HG02981 (cell line): ENCODE measurements around the gene CNN2.
"Not testable (repeated sequence)": the region's sequence is repeated elsewhere in the genome, so short reads cannot be mapped to it uniquely, and the experiment has no call there.

Experiments
- ATAC-seq: cut with Tn5 transposase; IDR thresholded peaks from one replicate; pipeline ENCODE4 v1.9.1; 2021; ENCODE audit warnings: mild to moderate bottlenecking, moderate library complexity; ENCODE audit not compliant: unreplicated experiment

The CNN2 gene

DNA sequence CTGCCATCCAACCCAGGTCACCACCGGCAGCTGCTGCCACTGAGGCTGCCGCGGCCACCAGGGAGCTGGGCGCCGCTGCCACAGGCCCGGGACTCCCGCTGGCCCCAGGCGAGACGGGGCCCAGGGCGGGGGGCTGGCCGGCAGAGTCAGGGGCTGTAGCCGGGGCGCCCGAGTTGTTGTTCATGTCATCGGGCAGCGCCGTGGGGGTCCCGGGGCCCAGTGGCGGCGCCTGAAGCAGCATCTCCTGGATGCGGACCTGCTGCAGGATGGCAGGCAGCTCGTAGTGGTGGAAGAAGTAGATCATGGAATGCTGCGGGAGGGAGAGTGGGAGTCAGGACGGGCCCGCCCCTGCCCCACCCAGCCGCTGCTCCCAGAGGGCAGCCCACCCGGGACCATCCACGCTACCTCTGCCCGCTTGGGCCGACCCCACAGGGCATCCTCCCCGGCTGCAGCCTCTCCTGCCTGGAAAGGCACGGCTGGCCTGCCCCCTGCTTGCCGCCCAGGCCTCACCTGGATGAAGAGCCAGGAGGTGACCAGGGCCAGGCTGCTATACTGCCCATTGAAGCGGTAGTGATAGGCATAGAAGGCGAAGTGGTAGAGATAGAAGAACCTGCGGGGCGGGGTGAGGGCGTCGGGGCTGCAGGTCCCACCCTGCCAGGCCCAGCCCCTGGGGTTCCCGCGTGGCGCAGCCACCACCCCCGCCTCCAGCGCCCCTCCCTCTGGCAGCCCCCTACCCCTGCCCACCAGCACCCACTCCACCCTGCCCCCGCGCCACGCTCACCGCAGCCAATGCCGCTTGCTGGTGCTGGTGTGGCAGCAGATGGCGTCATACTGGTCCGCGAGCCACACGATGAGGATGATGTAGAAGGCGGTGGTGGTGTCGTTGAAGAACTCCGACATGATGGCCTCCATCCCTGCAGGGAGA, 15.6 kb upstream of the CNN2 start:
- ATAC-seq = no peak

DNA sequence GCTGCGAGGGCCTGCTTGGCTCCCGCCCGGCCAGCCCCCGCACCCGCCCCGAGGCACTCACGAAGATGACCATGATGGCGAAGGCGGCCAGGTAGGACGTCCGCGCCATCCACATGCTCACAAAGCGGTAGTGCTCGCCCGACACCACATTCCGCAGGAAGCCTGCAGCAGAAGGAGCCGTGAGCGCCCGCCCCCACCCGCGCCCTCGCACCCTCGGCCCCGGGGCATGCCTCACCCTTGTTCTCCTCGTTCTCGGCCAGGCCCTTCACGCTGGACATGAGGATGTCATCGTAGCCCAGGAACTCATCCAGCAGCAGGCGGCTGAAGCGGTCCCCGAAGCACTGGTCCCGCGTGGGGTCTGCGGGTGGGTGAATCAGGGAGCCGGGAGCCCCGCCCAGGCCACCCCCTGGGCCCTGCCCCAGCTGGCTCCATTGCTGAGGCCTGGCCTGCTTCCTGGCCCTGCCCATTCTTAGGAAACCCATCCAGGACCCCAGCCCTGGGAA, 14.5 kb upstream of the CNN2 start:
- no peak for ATAC-seq

DNA sequence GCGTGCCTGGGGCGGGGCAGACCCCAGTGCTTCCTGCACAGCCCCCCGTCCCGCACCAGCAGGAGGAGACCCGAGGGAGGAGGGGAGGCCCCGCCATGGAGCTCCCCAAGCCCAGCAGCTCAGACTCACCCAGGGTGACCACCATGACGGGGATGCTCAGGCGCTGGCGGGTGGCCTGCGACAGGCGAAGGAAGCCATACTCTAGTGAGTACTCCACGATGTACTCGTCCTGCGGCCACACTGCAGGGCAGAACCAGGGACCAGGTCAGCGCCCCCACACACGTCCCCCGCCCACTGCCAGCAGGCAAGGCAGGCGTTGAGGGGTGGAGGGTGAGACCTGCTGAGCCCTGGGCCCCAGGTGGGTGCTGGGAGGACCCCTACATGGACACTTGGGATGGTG, 14.1 kb upstream of the CNN2 start:
- ATAC-seq = no peak

DNA sequence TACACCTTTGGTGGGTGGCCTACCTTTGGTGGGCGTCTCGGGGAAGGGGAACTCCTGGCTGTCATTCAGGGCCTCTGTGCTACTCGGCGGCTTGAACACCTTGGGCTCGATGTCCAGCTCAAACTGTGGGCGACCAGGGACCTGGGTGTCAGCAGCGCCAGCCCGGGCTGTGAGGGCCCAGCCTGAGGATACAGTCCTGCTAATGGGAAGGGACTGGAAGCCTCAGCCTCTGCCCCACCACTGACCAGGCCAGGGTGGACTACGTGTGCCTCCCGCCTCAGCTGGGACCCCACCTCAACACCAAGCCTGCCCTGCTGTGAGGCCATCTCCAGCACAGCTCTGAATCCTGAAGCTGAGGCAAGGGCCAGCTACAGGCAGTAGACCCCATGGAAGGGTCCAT, 13.2 kb upstream of the CNN2 start:
- ATAC-seq = no peak

DNA sequence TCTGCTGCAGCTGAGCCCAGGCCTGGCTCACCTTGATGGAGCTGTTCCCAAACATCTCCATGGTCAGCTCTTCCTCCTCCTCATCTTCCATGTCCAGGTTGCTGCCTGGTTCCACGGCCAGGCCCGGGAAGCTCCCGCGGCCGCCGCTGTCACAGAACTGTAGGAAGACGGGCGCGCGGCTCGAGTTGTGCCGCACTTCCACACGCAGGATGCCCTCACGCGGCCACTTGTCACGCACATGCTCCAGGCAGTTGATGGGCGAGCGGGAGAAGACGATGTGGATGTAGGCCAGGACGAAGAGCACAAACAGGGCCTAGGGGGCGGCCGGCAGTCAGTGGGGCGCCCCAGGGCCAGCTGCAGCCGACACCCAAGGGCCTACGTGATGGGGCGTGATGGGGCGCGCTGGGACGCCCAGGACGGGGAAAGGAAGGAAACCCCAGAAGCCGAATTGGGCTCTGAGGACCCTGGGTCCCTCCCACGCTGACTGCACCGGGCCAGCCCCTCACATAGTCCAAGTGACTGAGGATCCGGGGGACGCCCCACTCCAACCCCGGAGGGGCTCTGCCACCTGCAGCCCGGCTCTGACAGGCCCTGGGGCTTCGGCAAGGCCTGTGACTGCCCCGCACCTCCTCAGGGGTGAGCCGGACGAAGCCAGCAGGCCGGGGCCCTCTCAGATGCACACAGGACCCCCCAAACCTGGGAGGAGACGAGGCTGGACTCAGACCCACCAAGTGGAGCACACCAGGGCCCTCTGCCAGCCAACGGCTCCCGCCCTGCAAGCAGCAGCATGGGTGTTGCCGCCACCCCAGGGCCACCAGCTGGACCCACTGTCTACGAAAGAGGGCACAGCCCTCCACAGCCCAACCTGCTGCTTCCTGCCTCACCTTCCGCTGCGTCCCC, 12.0 kb upstream of the CNN2 start:
- no peak for ATAC-seq

DNA sequence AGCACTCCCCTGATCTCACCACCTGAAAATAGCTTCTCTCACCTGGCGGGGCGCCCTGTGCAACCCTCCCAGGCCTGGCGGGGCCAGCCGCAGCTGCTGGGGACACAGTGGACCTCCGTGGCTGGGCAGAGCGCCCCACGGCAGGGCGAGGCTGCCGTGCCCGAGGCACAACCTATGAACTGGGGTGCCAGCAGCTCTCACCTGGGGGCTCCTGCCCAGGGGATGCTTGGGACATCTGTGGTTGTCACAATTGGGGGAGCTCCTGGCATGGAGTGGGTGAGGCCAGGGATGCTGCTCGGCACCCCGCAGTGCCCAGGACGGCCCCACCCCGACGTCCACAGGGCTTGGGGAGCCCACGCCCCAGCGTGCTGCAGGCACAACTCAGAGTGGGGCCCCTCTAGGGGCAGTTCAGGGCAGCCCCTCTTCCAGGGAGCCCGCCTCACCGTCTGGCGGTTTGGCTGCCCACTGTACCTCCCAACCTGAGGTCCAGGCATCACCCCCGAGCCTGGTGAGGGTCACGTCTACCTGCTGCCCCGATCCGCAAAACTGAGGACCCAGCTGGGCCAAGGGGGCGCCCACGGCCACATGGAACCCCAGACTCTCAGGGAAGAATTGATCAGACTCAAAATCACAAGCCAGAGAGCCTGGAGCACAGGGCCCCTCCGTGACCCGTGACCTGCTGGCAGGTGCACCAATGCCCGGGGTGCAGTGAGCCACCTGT, 11.2 kb upstream of the CNN2 start:
- no peak for ATAC-seq

DNA sequence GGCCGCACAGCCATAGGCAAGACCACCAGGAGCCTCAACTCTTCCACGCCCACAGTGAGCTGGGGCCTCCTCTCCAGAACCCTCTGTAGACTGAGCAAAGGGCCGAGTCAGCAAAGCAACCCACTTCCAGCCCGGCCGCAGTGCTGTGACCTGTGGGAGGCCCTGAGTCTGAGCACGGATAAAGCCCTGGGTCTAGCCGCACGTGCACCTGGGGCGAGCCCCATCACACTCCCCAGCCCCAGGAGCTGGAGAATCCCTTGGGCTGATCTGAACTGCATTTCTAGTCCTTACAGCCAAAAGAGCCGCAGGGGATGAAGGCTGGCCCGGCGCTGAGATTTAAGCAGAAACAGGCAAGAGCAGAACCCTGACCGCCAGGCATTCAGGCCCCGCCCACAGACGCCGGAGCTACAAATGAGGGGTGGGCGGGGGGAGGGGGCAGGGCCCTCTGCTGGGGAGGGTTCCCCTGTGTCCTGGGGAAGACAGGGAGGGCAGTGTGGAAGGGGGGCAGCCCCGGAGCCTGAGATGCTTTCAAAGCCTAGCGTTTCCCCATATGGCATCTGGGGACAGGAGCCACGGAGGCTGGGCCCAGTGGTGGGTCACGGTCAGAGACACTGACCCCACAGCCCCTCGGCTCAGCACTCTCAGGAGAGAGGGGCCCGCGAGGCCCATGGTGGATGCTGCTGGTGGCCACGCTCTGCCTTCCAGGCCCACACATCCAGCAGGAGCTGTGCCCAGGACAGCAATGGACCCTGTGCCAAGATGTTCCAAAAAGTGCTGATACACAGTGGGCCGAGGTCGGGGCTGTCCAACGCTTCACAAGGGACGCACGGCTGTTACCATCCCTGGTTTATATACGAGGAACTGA, 10.4 kb upstream of the CNN2 start:
- no peak for ATAC-seq

DNA sequence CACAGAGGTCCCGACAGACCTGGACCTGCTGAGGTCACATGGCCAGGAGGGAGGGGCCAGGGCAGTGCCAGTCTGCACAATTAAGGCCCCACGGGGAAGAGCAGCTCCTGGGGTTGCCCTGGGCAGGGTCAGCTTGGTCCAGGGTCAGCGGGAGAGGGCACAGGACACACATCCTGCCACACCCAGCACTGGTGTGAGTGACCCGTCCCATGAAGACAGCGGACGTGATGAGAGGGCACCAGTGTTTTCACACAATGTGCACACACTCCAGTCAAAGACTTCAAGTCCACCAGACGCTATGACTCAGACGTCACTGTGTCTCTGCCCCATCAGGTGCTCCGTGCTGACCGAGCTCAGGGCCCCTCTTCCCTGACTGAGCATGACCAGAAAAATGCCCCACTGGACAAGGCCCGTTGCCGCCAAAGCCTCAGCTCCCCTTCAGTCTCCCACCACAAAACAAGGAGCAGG, 9.7 kb upstream of the CNN2 start:
- no peak for ATAC-seq

DNA sequence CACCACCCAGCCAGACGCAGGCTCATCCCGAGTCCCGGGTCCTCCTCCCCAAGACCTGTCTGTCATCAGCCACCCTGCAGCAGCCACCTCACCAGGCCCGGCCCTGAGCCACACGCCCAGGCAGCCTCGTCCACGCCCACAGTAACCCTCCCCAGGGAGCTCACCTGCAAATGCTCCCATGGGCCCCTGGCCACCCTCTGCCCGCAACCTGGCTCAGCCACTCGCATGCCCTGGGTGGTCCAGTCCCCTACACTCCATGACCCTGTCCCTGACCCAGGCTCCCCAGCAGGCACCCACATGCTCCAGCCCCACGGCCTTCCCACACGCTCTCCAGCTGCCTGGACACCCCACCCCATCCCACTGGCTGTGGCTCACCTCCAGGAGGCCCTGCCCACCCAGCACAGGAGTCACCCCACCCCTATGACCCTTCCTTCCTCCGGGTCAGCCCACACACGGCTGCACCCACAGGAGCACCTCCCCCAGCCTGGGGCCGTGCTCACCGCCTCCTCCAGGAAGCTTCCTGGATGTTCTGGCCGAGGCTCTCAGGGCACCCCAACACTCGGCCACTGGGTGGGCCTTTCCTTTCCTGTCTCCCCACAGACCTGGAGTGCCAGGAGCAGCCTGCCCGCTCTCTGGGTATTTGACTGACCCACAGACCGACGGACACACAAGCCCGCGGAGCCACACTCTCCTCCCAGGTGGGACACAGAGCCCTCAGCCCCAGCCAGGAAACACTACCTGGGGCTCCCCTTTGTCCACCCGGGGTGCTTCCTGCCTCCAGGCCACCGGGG, 9.1 kb upstream of the CNN2 start:
- ATAC-seq = no peak

DNA sequence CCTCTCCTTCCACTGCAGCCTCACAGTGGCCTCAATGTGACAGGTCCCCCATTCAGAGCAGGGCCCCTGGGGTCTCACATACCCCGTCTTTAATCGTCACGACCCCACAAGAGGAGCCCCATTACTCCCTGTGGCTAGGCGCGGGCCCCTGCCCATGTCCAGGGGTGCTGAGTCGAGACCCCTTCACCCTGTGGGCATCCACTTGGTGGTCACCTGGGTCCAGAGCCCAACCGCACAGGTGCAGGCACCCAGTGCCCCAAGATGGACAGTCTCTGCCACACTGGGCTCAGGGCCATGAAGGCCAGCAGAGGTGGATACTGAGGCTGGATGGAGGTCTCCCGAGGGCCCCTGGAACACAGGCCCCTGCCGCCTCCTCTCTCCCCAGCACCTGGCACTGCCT, 8.5 kb upstream of the CNN2 start:
- no peak for ATAC-seq

DNA sequence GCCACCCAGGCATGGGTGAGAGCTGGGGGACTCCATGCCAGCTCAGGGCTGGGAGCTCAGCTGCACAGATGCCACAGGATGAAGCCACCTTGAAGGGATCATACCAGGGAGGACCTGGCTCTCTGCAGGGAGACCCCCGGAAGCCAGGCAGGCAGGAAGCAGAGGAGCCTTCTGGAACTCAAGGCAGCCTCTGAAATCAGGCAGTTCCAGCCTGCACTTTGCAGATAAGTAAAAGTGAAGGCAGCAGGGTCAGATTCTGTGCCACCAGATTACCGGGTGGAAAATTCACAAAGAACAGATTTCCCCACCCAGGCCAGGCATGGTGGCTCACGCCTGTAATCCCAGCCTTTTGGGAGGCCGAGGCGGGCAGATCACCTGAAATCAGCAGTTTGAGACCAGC, 8.0 kb upstream of the CNN2 start:
- ATAC-seq = no peak

DNA sequence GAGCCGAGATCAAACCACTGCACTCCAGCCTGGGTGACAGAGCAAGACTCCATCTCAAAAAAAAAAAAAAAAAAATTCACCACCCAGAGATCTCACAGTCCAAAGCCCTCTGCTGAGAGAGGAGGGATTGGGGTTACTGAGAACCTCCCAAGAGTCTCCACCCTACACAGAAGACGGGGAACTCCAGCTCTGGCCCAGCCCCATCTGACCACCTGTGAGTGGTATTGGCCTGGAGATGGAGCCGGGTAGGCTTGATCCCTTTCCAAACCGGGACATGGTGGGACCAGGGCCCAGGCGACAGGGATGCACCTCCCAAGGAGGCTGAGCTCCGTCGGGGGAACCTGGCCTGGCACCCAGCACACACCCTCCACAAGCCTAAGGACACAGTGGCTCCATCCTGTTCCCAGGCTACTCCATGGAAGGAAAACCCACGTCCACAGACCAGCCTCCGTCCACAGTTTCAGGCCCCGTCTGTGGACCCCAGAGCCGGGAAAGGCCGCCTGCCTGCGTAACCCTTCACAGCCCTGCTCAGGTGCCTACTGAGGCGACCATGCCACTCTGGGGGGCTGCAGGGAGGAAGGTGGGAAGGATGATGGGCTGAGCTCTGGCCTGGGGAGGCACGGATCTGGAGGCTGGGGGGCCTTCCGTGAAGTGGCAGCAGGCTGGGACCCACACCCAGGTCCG, 7.3 kb upstream of the CNN2 start:
- ATAC-seq = no peak

DNA sequence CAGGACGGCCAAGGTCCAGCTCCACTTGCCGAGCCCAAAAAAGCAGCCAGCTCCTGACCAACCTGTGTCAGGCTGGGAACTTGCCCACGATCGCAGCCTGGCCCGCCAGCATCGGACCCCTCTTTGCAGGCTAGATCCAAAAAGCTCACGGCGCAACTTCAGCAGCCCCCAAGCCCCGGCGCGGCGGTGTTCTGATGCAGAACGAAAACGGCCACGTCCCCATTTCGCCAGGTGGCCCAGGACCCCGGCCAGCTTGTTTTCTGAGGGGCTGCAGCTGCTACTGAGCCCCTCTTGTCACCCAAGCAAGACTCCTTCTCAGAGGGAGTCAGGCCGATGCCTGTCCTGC, 6.8 kb upstream of the CNN2 start:
- no peak for ATAC-seq

DNA sequence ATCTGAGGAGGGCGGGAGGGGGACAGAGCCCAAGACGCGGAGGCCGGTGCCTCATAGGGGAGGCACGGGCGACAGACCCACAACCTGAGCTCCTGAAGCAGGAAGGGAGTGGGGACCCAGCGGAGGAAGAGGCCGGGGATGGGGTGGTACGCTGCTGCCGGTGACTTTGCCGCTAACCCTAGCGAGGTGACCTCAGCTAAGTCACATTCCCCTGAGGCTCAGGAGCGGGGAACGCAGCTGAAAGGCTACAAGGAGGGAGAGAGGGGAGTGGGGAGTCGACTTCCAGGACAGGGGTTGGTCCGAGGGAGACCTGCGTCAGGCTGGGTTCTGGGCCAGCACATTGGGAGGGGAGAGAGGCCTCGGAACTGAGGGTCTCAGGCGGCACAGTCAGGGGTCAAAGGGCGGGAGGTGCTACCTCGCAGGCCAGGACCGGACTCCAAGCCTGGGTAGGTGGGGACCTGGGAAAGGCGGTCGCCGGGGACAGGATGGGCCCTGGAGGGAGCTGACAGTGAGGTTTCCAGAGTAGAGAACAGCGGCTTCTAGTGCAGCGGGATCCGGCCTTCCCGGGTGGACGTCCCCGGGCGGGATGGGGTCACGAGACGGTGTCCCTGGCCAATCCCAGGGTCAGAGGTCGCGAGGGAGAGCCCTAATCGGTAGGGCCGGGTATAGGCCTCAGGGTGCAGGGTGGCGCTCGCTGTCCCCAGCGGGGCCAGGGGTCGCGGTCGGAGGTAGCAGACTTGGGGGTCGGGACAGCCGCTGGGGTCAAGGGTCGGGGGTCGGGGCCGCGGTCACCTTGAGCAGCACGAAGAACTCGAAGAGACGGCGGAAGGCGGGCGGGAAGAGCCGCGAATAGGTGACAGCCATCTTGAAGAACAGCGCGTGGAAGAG, 6.2 kb upstream of the CNN2 start:
- ATAC-seq = no peak

DNA sequence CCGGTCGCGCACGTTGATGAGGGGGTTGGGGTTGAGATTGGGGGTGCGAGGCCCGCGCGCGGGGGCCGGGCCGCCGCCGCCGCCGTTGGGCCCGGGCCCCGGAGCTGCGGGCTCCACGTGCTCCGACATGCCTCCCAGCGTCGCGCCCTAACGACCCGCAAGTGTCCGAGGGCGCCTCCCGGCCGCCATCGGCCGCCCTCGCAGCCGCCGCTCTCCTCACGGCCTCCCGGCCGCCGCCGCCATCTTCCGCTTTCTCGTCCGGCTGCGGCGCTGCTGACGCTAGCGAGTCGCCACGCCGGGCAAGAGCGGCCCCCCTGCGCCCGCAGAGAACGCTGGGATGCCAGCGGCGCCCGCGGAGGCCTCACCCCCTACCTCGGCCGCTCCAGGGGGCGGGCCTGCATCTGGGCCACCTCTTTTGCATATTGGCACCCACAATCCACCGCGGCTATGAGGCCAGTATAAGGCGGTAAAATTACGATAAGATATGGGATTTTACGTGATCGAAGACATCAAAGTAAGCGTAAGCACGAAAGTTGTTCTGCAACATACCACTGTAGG, 5.5 kb upstream of the CNN2 start, which contains the start of gene TMEM259:
TMEM259 (minus strand) TSS at position 256 of the 558 bp plus-strand sequence; CDS start at position 129, 127 bp downstream.
- ATAC-seq = peak; percentile 82

DNA sequence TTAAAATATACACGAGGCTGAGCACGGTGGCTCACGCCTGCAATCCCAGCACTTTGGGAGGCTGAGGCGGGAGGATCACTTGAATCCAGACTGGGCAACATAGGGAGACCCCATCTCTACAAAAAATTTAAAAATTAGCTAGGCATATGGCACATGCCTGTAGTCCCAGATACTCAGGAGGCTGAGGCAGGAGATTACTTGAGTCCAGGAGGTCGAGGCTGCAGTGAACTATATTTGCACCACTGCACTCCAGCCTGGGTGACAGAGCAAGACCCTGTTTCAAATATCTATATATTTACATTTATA, 2.6 kb upstream of the CNN2 start:
- not testable (repeated sequence) for ATAC-seq

DNA sequence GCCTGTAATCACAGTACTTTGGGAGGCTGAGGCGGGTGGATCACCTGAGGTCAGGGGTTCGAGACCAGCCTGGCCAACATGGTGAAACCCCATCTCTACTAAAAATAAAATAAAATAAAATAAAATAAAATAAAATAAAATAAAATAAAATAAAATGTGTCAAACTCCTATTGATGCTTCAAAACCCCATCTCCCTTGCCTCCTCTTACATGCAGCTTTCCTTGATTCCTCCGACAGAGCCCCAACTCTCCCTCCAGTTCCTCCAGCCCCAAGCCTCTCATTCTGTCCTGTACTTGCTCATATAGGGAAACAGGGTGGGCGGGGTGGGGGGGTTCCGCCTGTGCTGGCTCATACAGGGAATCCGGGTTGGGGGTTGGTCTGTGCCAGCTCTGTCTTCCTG, 1.3 kb upstream of the CNN2 start:
- not testable (repeated sequence) for ATAC-seq
